H1 (cell line): ENCODE measurements around the gene RCAN3. TPM values are rescaled to one million over a fixed set of nuclear protein-coding genes. Genes with fewer than 3 reads are reported as not detected.

Experiments used
- CTCF ChIA-PET: fragments of 300-600 bp; sonication (Branson Sonifier 250); formaldehyde crosslinking; loops from one replicate; lab custom pipeline; 2021; ENCODE audit not compliant: partially characterized antibody; lab: Charles Lee
- POLR2A ChIA-PET: fragments of 300-600 bp; sonication (Branson Sonifier 250); formaldehyde crosslinking; loops from one replicate; lab custom pipeline; 2021; ENCODE audit warnings: inconsistent platforms; ENCODE audit not compliant: partially characterized antibody; lab: Charles Lee
- DNase-seq, 2 experiments: peaks; one replicate each; pipeline versions ENCODE4 v3.0.0 to v3.0.0-alpha.2; 2010 to 2022; ENCODE audit warnings: low spot score in 2 of 2, low read depth in 1 of 2, mixed read lengths in 1 of 2
- FAIRE-seq: peaks from 2 replicates; lab custom pipeline; 2011; peaks lifted over from hg19 to GRCh38; lab: Jason Lieb, UNC
- H2AFZ ChIP-seq: 2 replicates; pipeline ENCODE4 v1.8.1; 2012; ENCODE audit warnings: low read length, inconsistent platforms
- H2AK5ac ChIP-seq: 2 replicates; pipeline ENCODE4 v1.6.1; 2013; ENCODE audit warnings: low read depth, low read length
- H2BK120ac ChIP-seq: replicated peaks from 2 replicates; pipeline ENCODE3; 2013; ENCODE audit warnings: low read depth, low read length, inconsistent platforms
- H2BK12ac ChIP-seq: 2 replicates; pipeline ENCODE4 v1.6.1; 2013; ENCODE audit warnings: low read depth, low read length
- H2BK15ac ChIP-seq: 2 replicates; pipeline ENCODE4 v1.6.1; 2013; ENCODE audit warnings: low read length
- H2BK20ac ChIP-seq: 2 replicates; pipeline ENCODE4 v1.6.1; 2013; ENCODE audit warnings: low read length
- H2BK5ac ChIP-seq: 2 replicates; pipeline ENCODE4 v1.6.1; 2013; ENCODE audit warnings: low read depth, low read length
- H3K14ac ChIP-seq: 2 replicates; pipeline ENCODE4 v1.6.1; 2013; ENCODE audit warnings: inconsistent platforms; ENCODE audit not compliant: insufficient read length
- H3K18ac ChIP-seq: 2 replicates; pipeline ENCODE4 v1.6.1; 2013; ENCODE audit warnings: low read length; ENCODE audit errors: extremely low read depth
- H3K23ac ChIP-seq: 2 replicates; pipeline ENCODE4 v1.6.1; 2013; ENCODE audit warnings: inconsistent platforms; ENCODE audit not compliant: insufficient read length
- H3K23me2 ChIP-seq: 2 replicates; pipeline ENCODE4 v1.6.1; 2013; ENCODE audit warnings: low read depth, low read length
- H3K27ac ChIP-seq: 2 replicates; pipeline ENCODE4 v1.6.1; 2011; ENCODE audit warnings: low read depth, low read length, inconsistent platforms
- H3K27me3 ChIP-seq, 4 experiments: replicated peaks in 1 of 4; 1 replicate in 1 of 4; 2 replicates in 3 of 4; pipeline versions ENCODE4 v1.6.1 to v1.8.1; 2011 to 2013; ENCODE audit warnings: low read length in 3 of 4, mild to moderate bottlenecking in 3 of 4, inconsistent platforms in 2 of 4, mixed read lengths in 2 of 4, moderate library complexity in 1 of 4; ENCODE audit not compliant: control insufficient read depth in 3 of 4, insufficient read depth in 3 of 4; ENCODE audit errors: extremely low read depth in 1 of 4
- H3K36me3 ChIP-seq, 4 experiments: 2 replicates each; pipeline versions ENCODE4 v1.6.1 to v1.8.1; 2011 to 2013; ENCODE audit warnings: mild to moderate bottlenecking in 4 of 4, low read length in 3 of 4, moderate library complexity in 2 of 4, control low read depth in 1 of 4, inconsistent platforms in 1 of 4; ENCODE audit not compliant: insufficient read depth in 4 of 4, control insufficient read depth in 2 of 4
- H3K4ac ChIP-seq: replicated peaks from 2 replicates; pipeline ENCODE3; 2013; ENCODE audit warnings: low read length, low read depth, mixed read lengths, inconsistent platforms; ENCODE audit not compliant: insufficient read length
- H3K4me1 ChIP-seq, 4 experiments: replicated peaks in 1 of 4; 1 replicate in 1 of 4; 2 replicates in 3 of 4; pipeline versions ENCODE4 v1.6.1 to v1.8.1; 2011 to 2013; ENCODE audit warnings: low read length in 3 of 4, inconsistent platforms in 2 of 4, mixed read lengths in 1 of 4; ENCODE audit not compliant: insufficient read depth in 4 of 4, control insufficient read depth in 3 of 4
- H3K4me2 ChIP-seq, 2 experiments: 2 replicates each; pipeline versions ENCODE4 v1.6.1 to v1.8.1; 2011 to 2013; ENCODE audit warnings: low read depth in 2 of 2, low read length in 2 of 2, control low read depth in 1 of 2, inconsistent platforms in 1 of 2, mild to moderate bottlenecking in 1 of 2; ENCODE audit not compliant: insufficient read depth in 1 of 2
- H3K4me3 ChIP-seq, 4 experiments: fragments of 200-600, 300-600 bp in 1 of 4; sonication (generic), shearing (Covaris generic), sonication (Bioruptor Twin) in 1 of 4; 2 replicates each; pipeline versions ENCODE4 v1.5.1 to v1.8.1; 2011 to 2016; ENCODE audit warnings: low read length in 4 of 4, low read depth in 3 of 4, control low read depth in 2 of 4, inconsistent platforms in 2 of 4, mild to moderate bottlenecking in 2 of 4, mixed read lengths in 1 of 4, moderate library complexity in 1 of 4; ENCODE audit not compliant: insufficient read depth in 2 of 4; ENCODE audit errors: extremely low read depth in 1 of 4
- H3K56ac ChIP-seq: replicated peaks from 2 replicates; pipeline ENCODE3; 2013; ENCODE audit warnings: low read depth, mild to moderate bottlenecking, mixed read lengths, low read length, inconsistent platforms; ENCODE audit not compliant: insufficient read length
- H3K79me1 ChIP-seq: 2 replicates; pipeline ENCODE4 v1.6.1; 2013; ENCODE audit warnings: low read depth, low read length, control low read depth
- H3K79me2 ChIP-seq, 2 experiments: 2 replicates each; pipeline versions ENCODE4 v1.6.1 to v1.8.1; 2012 to 2013; ENCODE audit warnings: low read length in 2 of 2, mild to moderate bottlenecking in 2 of 2, inconsistent platforms in 1 of 2; ENCODE audit not compliant: insufficient read depth in 2 of 2, control insufficient read depth in 1 of 2
- H3K9ac ChIP-seq, 4 experiments: replicated peaks in 1 of 4; 1 replicate in 1 of 4; 2 replicates in 3 of 4; pipeline versions ENCODE4 v1.6.1 to v1.8.1; 2011 to 2013; ENCODE audit warnings: low read depth in 3 of 4, low read length in 3 of 4, control low read depth in 2 of 4, mild to moderate bottlenecking in 2 of 4, moderate library complexity in 2 of 4, inconsistent platforms in 1 of 4; ENCODE audit errors: extremely low read depth in 1 of 4
- H3K9me3 ChIP-seq, 2 experiments: 2 replicates each; pipeline versions ENCODE4 v1.6.1 to v1.8.1; 2012 to 2013; ENCODE audit warnings: mild to moderate bottlenecking in 2 of 2, moderate library complexity in 2 of 2, control low read depth in 1 of 2, inconsistent platforms in 1 of 2, low read depth in 1 of 2, low read length in 1 of 2, mixed read lengths in 1 of 2; ENCODE audit not compliant: insufficient read depth in 2 of 2
- H4K20me1 ChIP-seq, 2 experiments: replicated peaks in 1 of 2; 2 replicates each; pipeline versions ENCODE3 to v1.8.1; 2011 to 2013; ENCODE audit warnings: inconsistent platforms in 2 of 2, low read length in 2 of 2, mild to moderate bottlenecking in 1 of 2; ENCODE audit not compliant: insufficient read depth in 2 of 2, control insufficient read depth in 1 of 2
- H4K5ac ChIP-seq: 2 replicates; pipeline ENCODE4 v1.6.1; 2013; ENCODE audit warnings: low read length, low read depth, mixed read lengths, inconsistent platforms; ENCODE audit not compliant: insufficient read length
- H4K8ac ChIP-seq: 2 replicates; pipeline ENCODE4 v1.8.0; 2013; ENCODE audit warnings: mild to moderate bottlenecking, moderate library complexity, low read length, inconsistent platforms; ENCODE audit not compliant: insufficient read depth; ENCODE audit errors: extremely low read depth
- H4K91ac ChIP-seq: replicated peaks from 2 replicates; pipeline ENCODE3; 2013; ENCODE audit warnings: low read length, mixed read lengths, inconsistent platforms; ENCODE audit not compliant: insufficient read length
- BCL11A ChIP-seq, 2 experiments: IDR thresholded peaks; one replicate each; pipeline ENCODE4 v1.6.1; 2011; ENCODE audit warnings: low read depth in 2 of 2, low read length in 2 of 2, mild to moderate bottlenecking in 2 of 2
- EGR1 ChIP-seq: IDR thresholded peaks from 2 replicates; pipeline ENCODE4 v1.6.1; 2011; ENCODE audit warnings: low read depth, low read length, borderline replicate concordance
- EZH2 ChIP-seq: fragments of 200-600 bp; sonication (generic); IDR thresholded peaks from 2 replicates; pipeline ENCODE4 v1.7.1; 2012; ENCODE audit warnings: low read depth, mild to moderate bottlenecking, moderate library complexity, low read length, inconsistent platforms; ENCODE audit not compliant: severe bottlenecking
- PHF8 ChIP-seq: fragments of 200-600 bp; sonication (generic); conservative IDR thresholded peaks from 2 replicates; pipeline ENCODE4 v1.7.1; 2012; ENCODE audit warnings: low read depth, mild to moderate bottlenecking, inconsistent platforms, low read length, moderate library complexity
- YY1 ChIP-seq: IDR thresholded peaks from 2 replicates; pipeline ENCODE4 v1.6.1; 2011; ENCODE audit warnings: low read depth, mild to moderate bottlenecking, low read length
- WGBS, 2 experiments: shearing (Covaris generic) in 1 of 2; methylation state at CpG; one replicate each; pipeline versions ENCODE4 v1.1.6 to v1.1.7; 2013 to 2015; ENCODE audit warnings: low lambda C conversion rate in 2 of 2, mixed read lengths in 2 of 2, inconsistent platforms in 1 of 2, low coverage in 1 of 2, missing lambda C conversion rate in 1 of 2; ENCODE audit not compliant: insufficient replicate concordance in 2 of 2, insufficient coverage in 1 of 2, insufficient read length in 1 of 2; ENCODE audit errors: extremely low coverage in 1 of 2, missing lambda C conversion rate in 1 of 2; 5-methylcytosine and 5-hydroxymethylcytosine counted together
- polyA plus RNA-seq, 7 experiments: library from polyadenylated mRNA; depleted of rRNA in 3 of 7; stranded (reverse) in 5 of 7; unstranded in 2 of 7; fragments of >200 nt in 5 of 7; fragments of 200-250 nt in 2 of 7; gene quantifications; 1 replicate in 5 of 7; 2 replicates in 1 of 7; 4 replicates in 1 of 7; pipeline versions ENCODE4 v1.2.1 to v1.2.3, GENCODE V29; 2011 to 2013; ENCODE audit warnings: missing spikeins in 2 of 7, mixed read lengths in 2 of 7
- total RNA-seq: library from RNA; stranded (reverse); fragmentation: NEBNext Ultra II Directional; extraction: Animal tissue kit (Norgen Biotek cat#: 25700); gene quantifications from 2 replicates; pipeline ENCODE4 v1.2.1, GENCODE V29; 2021

RCAN3 gene
- total and polyA plus RNA-seq, 2 of the 8 experiments (the other 6 are each of a cell fraction or from before 2014, with no cell fraction given): 5.6 to 16.6 TPM

DNA sequence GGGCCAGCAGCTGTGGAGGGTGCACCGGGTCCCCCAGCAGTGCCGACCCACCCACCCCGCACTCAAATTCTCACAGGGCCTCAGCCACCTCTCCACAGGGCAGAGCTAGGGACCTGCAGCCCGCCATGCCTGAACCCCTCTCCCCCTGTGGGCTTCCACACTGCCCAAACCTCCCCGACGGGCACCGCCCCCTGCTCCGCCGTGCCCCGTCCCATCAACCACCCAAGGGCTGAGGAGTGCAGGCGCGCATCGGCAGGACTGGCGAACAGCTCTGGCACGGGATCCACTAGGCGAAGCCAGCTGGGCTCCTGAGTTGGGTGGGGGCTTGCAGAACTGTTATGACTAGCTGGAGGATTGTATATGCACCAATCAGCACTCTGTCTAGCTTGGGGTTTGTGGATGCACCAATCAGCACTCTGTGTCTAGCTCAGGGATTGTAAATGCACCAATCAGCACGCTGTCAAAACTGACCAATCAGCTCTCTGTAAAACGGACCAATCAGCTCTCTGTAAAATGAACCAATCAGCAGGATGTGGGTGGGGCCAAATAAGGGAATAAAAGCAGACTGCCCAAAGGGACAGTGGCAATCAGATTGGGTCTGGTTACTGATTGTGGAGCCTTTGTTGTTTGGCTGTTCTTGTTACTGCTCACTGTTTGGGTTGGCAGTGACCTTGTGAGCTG is 12.4 kb upstream of the RCAN3 start:
- peaks cover 0 to 8% (median 0%) of the 10 kb centered on the region in 4 experiments; a peak in 2 of 8 replicates for H3K36me3 ChIP-seq
- H3K4me2 ChIP-seq: no peak overlapping the region
- H3K9ac ChIP-seq: no peak overlapping the region
- H2BK15ac ChIP-seq: no peak overlapping the region
- no peak overlapping the region for H4K8ac ChIP-seq
- H2BK120ac ChIP-seq: no peak overlapping the region
- H3K4me1 ChIP-seq: no peaks in the 10 kb centered on the region; a peak in 1 of 7 replicates
- no peaks in the 10 kb centered on the region for H3K23me2 ChIP-seq
- H3K79me1 ChIP-seq: no peaks in the 10 kb centered on the region
- WGBS, 2 experiments: 97% methylated on average over 12 of the region's 18 CpGs; no CpG with 5 or more reads in 1 of the 2 experiments
- DNase-seq (no peak), FAIRE-seq (no peak)
- H3K9me3 ChIP-seq: peaks cover 16 to 18% of the 10 kb centered on the region in 2 experiments; a peak in 3 of 4 replicates
- H2AFZ ChIP-seq: no peak overlapping the region
- H2AK5ac ChIP-seq: no peak overlapping the region
- H3K27me3 ChIP-seq: no peaks in the 10 kb centered on the region
- H3K4ac ChIP-seq: no peak overlapping the region
- no peak overlapping the region for H4K5ac ChIP-seq
- ChIA-PET POLR2A (interaction anchor here (1.0 kb wide), 1 partner anchor 9 kb away, joined by 3 read pairs; no protein-coding TSS in a partner anchor), CTCF (interaction anchor here (0.8 to 3.2 kb wide), 11 partner anchors 11 to 147 kb away, joined by 3 to 15 read pairs (median 6); partner anchors contain the start of gene RCAN3)
- H4K91ac ChIP-seq: no peak overlapping the region
- no peak overlapping the region for H2BK5ac ChIP-seq
- no peak overlapping the region for H3K23ac ChIP-seq
- no peak overlapping the region for H3K56ac ChIP-seq
- no peak overlapping the region for H2BK20ac ChIP-seq
- H3K79me2 ChIP-seq: no peaks in the 10 kb centered on the region
- no peak overlapping the region for H3K14ac ChIP-seq
- no peaks in the 10 kb centered on the region for H4K20me1 ChIP-seq
- no peak overlapping the region for H2BK12ac ChIP-seq
- TF ChIP-seq PHF8: no peak
- no peak for TF ChIP-seq EZH2
- TF ChIP-seq YY1: no peak
- no peak for TF ChIP-seq BCL11A (IDR thresholded peaks at IDR 0.05; ENCODE audit: low read depth in 2 of 2, low read length in 2 of 2)
- TF ChIP-seq EGR1: no peak
- no peak overlapping the region for H3K27ac ChIP-seq
- H3K4me3 ChIP-seq: no peak overlapping the region
- no peak overlapping the region for H3K18ac ChIP-seq
